ENCODE results near the gene ESYT2. TPM values are rescaled to one million over a fixed set of nuclear protein-coding genes. Genes with fewer than 3 reads are reported as not detected.
A peak's percentile ranks its signal among the peaks of the same experiment; 100 is the strongest.

ESYT2 gene
- total RNA-seq, 1 experiment from 2014 or later: 66.6 TPM

DNA sequence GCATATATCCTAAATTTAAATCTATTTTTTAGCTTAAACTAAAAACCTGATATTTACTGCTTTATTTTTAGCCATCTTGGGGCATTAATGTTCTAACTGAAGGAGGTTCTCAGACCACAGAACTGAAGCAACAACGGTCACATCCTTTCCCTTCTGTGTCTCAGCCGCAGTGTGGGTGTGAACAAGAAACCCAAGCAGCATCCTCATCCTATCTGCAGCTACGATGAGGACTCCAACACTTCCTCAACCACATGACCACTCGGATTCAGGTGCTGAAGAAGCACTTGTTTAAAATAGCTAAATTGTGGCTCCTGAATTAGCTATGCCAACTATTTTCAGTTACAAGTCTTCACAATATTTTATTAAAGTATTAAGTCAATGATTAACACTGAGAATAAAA, 5.3 kb downstream of the ESYT2 start:
- Mint-ChIP-seq H3K36me3 (ENCODE audit: insufficient read depth, unreplicated experiment) (peaks cover 32% of the 10 kb centered on the region), H3K9me3 (ENCODE audit: low read depth, unreplicated experiment) (no peaks in the 10 kb centered on the region), H3K4me3 (ENCODE audit: low read depth, unreplicated experiment) (no peak overlapping the region), H3K27ac (ENCODE audit: unreplicated experiment) (no peak overlapping the region), H3K27me3 (ENCODE audit: unreplicated experiment) (no peaks in the 10 kb centered on the region), H3K4me1 (ENCODE audit: low read depth, unreplicated experiment) (peaks cover 40% of the 10 kb centered on the region)
- TF ChIP-seq, protein P1, sequence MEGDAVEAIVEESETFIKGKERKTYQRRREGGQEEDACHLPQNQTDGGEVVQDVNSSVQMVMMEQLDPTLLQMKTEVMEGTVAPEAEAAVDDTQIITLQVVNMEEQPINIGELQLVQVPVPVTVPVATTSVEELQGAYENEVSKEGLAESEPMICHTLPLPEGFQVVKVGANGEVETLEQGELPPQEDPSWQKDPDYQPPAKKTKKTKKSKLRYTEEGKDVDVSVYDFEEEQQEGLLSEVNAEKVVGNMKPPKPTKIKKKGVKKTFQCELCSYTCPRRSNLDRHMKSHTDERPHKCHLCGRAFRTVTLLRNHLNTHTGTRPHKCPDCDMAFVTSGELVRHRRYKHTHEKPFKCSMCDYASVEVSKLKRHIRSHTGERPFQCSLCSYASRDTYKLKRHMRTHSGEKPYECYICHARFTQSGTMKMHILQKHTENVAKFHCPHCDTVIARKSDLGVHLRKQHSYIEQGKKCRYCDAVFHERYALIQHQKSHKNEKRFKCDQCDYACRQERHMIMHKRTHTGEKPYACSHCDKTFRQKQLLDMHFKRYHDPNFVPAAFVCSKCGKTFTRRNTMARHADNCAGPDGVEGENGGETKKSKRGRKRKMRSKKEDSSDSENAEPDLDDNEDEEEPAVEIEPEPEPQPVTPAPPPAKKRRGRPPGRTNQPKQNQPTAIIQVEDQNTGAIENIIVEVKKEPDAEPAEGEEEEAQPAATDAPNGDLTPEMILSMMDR (IDR thresholded peaks at IDR 0.05; ENCODE audit: unreplicated experiment): no peak
- CTCF ChIA-PET: no interaction called here
- no TSS peak for BruUV-seq (replicated peaks)
- intact Hi-C loops (cut with micrococcal nuclease; ENCODE audit: unreplicated experiment): no loop called here
- no peak for DNase-seq

DNA sequence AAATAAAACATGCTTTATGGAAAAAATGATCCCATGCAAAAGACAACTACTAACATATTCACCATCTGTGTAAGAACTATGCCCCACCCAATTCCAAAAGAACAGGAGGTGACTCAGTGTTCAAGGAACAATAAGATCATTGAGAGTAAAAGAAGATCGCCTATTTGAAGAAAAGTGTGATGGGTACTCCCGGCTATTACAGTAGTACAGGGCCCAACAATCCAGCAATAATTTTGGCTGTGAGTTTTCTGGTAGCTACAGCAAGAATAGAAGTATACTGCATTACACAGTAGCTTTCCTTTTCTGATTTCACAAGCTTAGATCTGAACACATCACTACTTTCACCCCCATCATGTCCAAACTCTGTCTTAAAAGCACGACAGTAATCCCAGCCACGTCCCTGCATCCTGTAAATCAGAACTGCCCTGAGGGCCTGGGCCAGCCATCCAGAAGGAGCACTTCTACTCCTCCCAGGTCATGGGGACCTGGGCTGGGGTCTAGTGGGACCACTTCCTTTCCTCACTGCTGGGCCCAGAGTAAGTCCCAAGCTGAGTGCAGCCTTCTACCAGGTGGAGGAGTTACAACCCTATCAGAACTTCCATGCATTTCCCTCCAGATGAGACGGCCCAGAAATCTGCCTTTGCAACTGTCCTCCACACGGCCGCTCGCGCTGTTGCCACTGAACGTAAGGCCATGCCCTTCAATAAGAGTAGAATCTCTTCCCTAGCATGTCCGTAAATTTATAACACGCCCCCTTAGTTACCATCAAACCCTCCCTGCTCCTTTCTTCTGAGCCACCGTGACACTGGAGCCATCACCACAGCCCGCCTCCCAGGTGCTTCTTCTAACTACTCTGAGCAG, 7.9 kb downstream of the ESYT2 start:
- no TSS peak for BruUV-seq (replicated peaks)
- Mint-ChIP-seq H3K9me3 (ENCODE audit: low read depth, unreplicated experiment) (no peaks in the 10 kb centered on the region), H3K27me3 (ENCODE audit: unreplicated experiment) (no peaks in the 10 kb centered on the region), H3K4me1 (ENCODE audit: low read depth, unreplicated experiment) (peaks cover 56% of the 10 kb centered on the region), H3K27ac (ENCODE audit: unreplicated experiment) (peak overlapping the region; percentile 96), H3K36me3 (ENCODE audit: insufficient read depth, unreplicated experiment) (peaks cover 18% of the 10 kb centered on the region), H3K4me3 (ENCODE audit: low read depth, unreplicated experiment) (peak overlapping the region; percentile 60)
- TF ChIP-seq, protein P1 (IDR thresholded peaks at IDR 0.05; ENCODE audit: unreplicated experiment): no peak
- CTCF ChIA-PET: interaction anchor here (0.5 kb wide), 1 partner anchor 42 kb away, joined by 3 read pairs; no protein-coding TSS in a partner anchor
- peak; percentile 34 for DNase-seq
- intact Hi-C loops (cut with micrococcal nuclease; ENCODE audit: unreplicated experiment): loop anchor here (1.0 kb wide), 1 partner anchor 8 kb away; the partner anchor contains the start of gene ESYT2

DNA sequence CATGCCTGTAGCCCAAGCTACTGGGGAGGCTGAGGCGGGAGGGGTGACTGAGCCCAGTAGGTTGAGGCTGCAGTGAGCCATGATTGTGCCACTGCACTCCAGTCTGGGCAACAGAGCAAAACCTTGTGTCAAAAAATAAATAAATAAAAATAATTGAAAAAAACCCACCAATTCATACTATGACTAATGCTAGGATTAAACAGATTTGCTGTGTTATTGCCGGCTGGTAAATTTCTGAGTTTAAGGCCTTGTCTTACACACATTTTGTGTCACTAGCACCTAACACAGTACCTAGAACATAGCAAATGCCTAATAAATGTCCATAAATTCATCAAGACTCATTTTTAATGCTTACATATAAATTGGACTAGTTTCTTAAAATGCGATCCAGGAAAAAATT, 8.7 kb downstream of the ESYT2 start:
- intact Hi-C loops (cut with micrococcal nuclease; ENCODE audit: unreplicated experiment): loop anchor here (1.0 kb wide), 1 partner anchor 9 kb away; the partner anchor contains the start of gene ESYT2
- BruUV-seq (replicated peaks): no TSS peak
- CTCF ChIA-PET: interaction anchor here (0.5 kb wide), 1 partner anchor 43 kb away, joined by 3 read pairs; no protein-coding TSS in a partner anchor
- peaks cover 17% of the 10 kb centered on the region for H3K36me3 Mint-ChIP-seq (ENCODE audit: insufficient read depth, unreplicated experiment)
- H3K4me1 Mint-ChIP-seq (ENCODE audit: low read depth, unreplicated experiment): peaks cover 63% of the 10 kb centered on the region
- H3K27me3 Mint-ChIP-seq (ENCODE audit: unreplicated experiment): no peaks in the 10 kb centered on the region
- H3K4me3 Mint-ChIP-seq (ENCODE audit: low read depth, unreplicated experiment): peak overlapping the region; percentile 60
- H3K9me3 Mint-ChIP-seq (ENCODE audit: low read depth, unreplicated experiment): no peaks in the 10 kb centered on the region
- peak overlapping the region; percentile 96 for H3K27ac Mint-ChIP-seq (ENCODE audit: unreplicated experiment)
- no peak for DNase-seq
- TF ChIP-seq, protein P1 (IDR thresholded peaks at IDR 0.05; ENCODE audit: unreplicated experiment): no peak

DNA sequence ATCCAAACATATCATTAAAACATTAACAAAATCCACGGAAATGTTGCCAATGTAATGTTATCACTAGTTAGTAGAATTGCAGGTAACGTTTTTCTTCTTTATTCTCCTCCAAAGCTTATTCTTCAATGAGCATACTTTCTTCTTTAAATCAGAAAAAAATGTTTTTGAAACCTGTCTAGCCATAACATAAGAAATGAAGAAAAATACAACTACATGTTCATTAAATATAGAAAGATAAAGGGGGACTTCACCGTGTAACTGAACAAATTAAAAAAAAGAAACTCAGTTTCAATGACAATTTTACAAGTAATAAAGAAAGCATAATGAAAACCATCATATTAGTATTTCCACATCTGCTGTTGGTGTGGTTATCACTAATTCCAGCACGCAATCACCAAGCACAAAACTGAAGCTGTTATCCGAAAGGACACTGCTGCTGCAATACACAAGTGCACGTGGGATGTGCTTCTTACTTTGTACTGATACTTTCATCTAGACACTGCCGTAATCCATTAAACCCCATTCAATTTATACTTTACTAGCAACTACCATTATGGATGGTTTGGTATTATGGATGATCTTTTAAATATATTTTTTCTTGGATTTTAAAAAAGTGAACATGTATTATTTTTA, 9.6 kb downstream of the ESYT2 start:
- peaks cover 73% of the 10 kb centered on the region for H3K4me1 Mint-ChIP-seq (ENCODE audit: low read depth, unreplicated experiment)
- CTCF ChIA-PET: interaction anchor here (0.6 kb wide), 1 partner anchor 73 kb away, joined by 4 read pairs; no protein-coding TSS in a partner anchor
- H3K9me3 Mint-ChIP-seq (ENCODE audit: low read depth, unreplicated experiment): no peaks in the 10 kb centered on the region
- peak overlapping the region; percentile 96 for H3K27ac Mint-ChIP-seq (ENCODE audit: unreplicated experiment)
- no peaks in the 10 kb centered on the region for H3K27me3 Mint-ChIP-seq (ENCODE audit: unreplicated experiment)
- peaks cover 17% of the 10 kb centered on the region for H3K36me3 Mint-ChIP-seq (ENCODE audit: insufficient read depth, unreplicated experiment)
- no TSS peak for BruUV-seq (replicated peaks)
- peak overlapping the region; percentile 65 for H3K4me3 Mint-ChIP-seq (ENCODE audit: low read depth, unreplicated experiment)
- intact Hi-C loops (cut with micrococcal nuclease; ENCODE audit: unreplicated experiment): loop anchor here (2.0 to 5.0 kb wide), 2 partner anchors 17 to 117 kb away; partner anchors contain the start of gene NCAPG2
- DNase-seq: no peak
- TF ChIP-seq, protein P1 (IDR thresholded peaks at IDR 0.05; ENCODE audit: unreplicated experiment): no peak
